ENCODE results near the gene ATP9A. TPM values are rescaled to one million over a fixed set of nuclear protein-coding genes. Genes with fewer than 3 reads are reported as not detected.
A peak's percentile ranks its signal among the peaks of the same experiment; 100 is the strongest.

ATP9A gene
- total and polyA plus RNA-seq, 2 of the 4 experiments (the other 2 are of a cell fraction), result 10.6 to 22.4 TPM

GRCh38 chr20:51740838-51741237, 27.4 kb downstream of the ATP9A start:
- H4K5ac ChIP-seq (ENCODE audit: low read depth, low read length), result no peak overlapping the region
- H3K4me3 ChIP-seq (ENCODE audit: insufficient read depth, low read depth, low read length), result no peak overlapping the region
- peaks cover 19 to 85% of the 10 kb centered on the region in 2 experiments for H3K79me1 ChIP-seq (ENCODE audit: low read depth in 1 of 2, low read length in 2 of 2)
- CTCF ChIA-PET, result interaction anchor here (1.2 kb wide), 1 partner anchor 40 kb away, joined by 5 read pairs; no protein-coding TSS in a partner anchor
- POLR2A ChIA-PET (ENCODE audit: unreplicated experiment), result no interaction called here
- no peak overlapping the region for H3K9ac ChIP-seq (ENCODE audit: low read depth, low read length)
- WGBS, 2 experiments (ENCODE audit: extremely low coverage in 2 of 2, insufficient read length in 1 of 2), result no CpG with 5 or more reads among the region's 3 CpGs
- H4K20me1 ChIP-seq (ENCODE audit: insufficient read depth, low read length), result peaks cover 4% of the 10 kb centered on the region; the same call in 1 of the 2 replicates
- peak overlapping the region; percentile 27; the same call in 1 of the 2 replicates for H2BK120ac ChIP-seq (ENCODE audit: low read depth, low read length)
- no peak overlapping the region for H2BK5ac ChIP-seq (ENCODE audit: low read depth, low read length, poor library complexity, severe bottlenecking)
- no peak overlapping the region for H2AK9ac ChIP-seq (replicated peaks; ENCODE audit: low read depth, low read length, poor library complexity)
- no peak for TF ChIP-seq MAZ (IDR thresholded peaks at IDR 0.05; ENCODE audit: borderline replicate concordance, low read depth, low read length)
- TF ChIP-seq CTCF (conservative IDR thresholded peaks at IDR 0.05; ENCODE audit: low read depth, low read length), result no peak
- no peak for TF ChIP-seq BHLHE40 (IDR thresholded peaks at IDR 0.05; ENCODE audit: low read depth, low read length)
- no peak for TF ChIP-seq RCOR1 (IDR thresholded peaks at IDR 0.05; ENCODE audit: insufficient replicate concordance, low read length)
- no peak for TF ChIP-seq RAD21 (IDR thresholded peaks at IDR 0.05; ENCODE audit: low read length)
- TF ChIP-seq CEBPB (IDR thresholded peaks at IDR 0.05; ENCODE audit: low read depth, low read length), result no peak
- TF ChIP-seq ELK1 (IDR thresholded peaks at IDR 0.05; ENCODE audit: borderline replicate concordance, low read depth, low read length), result no peak
- TF ChIP-seq NFE2L2 (IDR thresholded peaks at IDR 0.05; ENCODE audit: low read depth, low read length), result no peak
- TF ChIP-seq MXI1 (IDR thresholded peaks at IDR 0.05; ENCODE audit: borderline replicate concordance, low read depth, low read length), result no peak
- TF ChIP-seq FOS (IDR thresholded peaks at IDR 0.05; ENCODE audit: low read depth, low read length), result no peak
- TF ChIP-seq POLR2A (IDR thresholded peaks at IDR 0.05; ENCODE audit: low read depth, low read length), result no peak
- dilution Hi-C loops (cut with HindIII; ENCODE audit: low sequenced_read_pairs, unreplicated experiment), result no loop called here
- H2BK15ac ChIP-seq (ENCODE audit: low read depth, low read length), result peak overlapping the region; percentile 74; the same call in 1 of the 3 replicates
- H3K27me3 ChIP-seq (ENCODE audit: control insufficient read depth, insufficient read depth, low read length), result no peaks in the 10 kb centered on the region
- in situ Hi-C loops (cut with MboI; ENCODE audit: low sequenced_read_pairs), result no loop called here
- H3K9me1 ChIP-seq (ENCODE audit: insufficient read depth, low read length), result peaks cover 17% of the 10 kb centered on the region
- intact Hi-C loops (cut with micrococcal nuclease), result no loop called here
- H4K91ac ChIP-seq (ENCODE audit: insufficient read depth, low read depth, low read length), result peak overlapping the region; percentile 59
- H3K56ac ChIP-seq (ENCODE audit: extremely low read depth, insufficient read depth, low read length), result no peak overlapping the region
- peaks cover 10% of the 10 kb centered on the region for H3K4me1 ChIP-seq (ENCODE audit: control insufficient read depth, insufficient read depth, low read length)
- H3K27ac ChIP-seq (ENCODE audit: insufficient read depth, low read length), result no peak overlapping the region
- peak overlapping the region in 1 of 2 experiments; percentile 31; a peak in 1 of 4 replicates for H4K8ac ChIP-seq (ENCODE audit: low read depth in 2 of 2, low read length in 2 of 2)
- peak overlapping the region; percentile 95 for H2AK5ac ChIP-seq (ENCODE audit: low read depth, low read length)
- no peak overlapping the region for H3K18ac ChIP-seq (ENCODE audit: low read depth, low read length)
- no peak for DNase-seq
- no peak overlapping the region for H2AFZ ChIP-seq (replicated peaks; ENCODE audit: low read length, poor library complexity)
- no peak for ATAC-seq (ENCODE audit: low read depth)
- no TSS peak for BruUV-seq (replicated peaks)
- no peaks in the 10 kb centered on the region for H3K9me3 ChIP-seq (ENCODE audit: control insufficient read depth, insufficient read depth, low read length)
- no peaks in the 10 kb centered on the region for H3K36me3 ChIP-seq (ENCODE audit: control insufficient read depth, insufficient read depth, low read length)
- peak overlapping the region; percentile 72; the same call in 1 of the 2 replicates for H3K14ac ChIP-seq (replicated peaks; ENCODE audit: low read depth, low read length)
- no peak overlapping the region for H3K4me2 ChIP-seq (ENCODE audit: low read depth, low read length)
- H2BK20ac ChIP-seq (ENCODE audit: low read depth, low read length), result 0 out of 2 replicates have a peak overlapping the region, but pooled peaks have one; percentile 49
- peak overlapping the region; percentile 90 for H3K4ac ChIP-seq (ENCODE audit: low read depth, low read length)
- H3K23ac ChIP-seq (ENCODE audit: low read depth, low read length), result no peak overlapping the region
